Gastrocnemius medialis (tissue), 4 donors: ENCODE data around the gene CSGALNACT2. TPM values are rescaled to one million over a fixed set of nuclear protein-coding genes. Genes with fewer than 3 reads are reported as not detected.

Experiments used
- ATAC-seq, 2 donors: fragments of 150-250 bp; one replicate each; pipeline ENCODE4 v1.9.1; 2016
- DNase-seq, 2 donors: peaks; one replicate each; pipeline ENCODE4 v3.0.0-alpha.2; 2019
- H3K27ac ChIP-seq, 4 donors: fragments of 200-600 bp; sonication (generic); 1 replicate in 1 of 4; 2 replicates in 3 of 4; pipeline ENCODE4 v1.5.1; 2016 to 2018; ENCODE audit warnings: mild to moderate bottlenecking in 2 of 4, moderate library complexity in 1 of 4
- H3K27me3 ChIP-seq, 3 donors: fragments of 200-600 bp; sonication (generic) in 2 of 3; 1 replicate in 1 of 3; 2 replicates in 2 of 3; pipeline versions ENCODE4 v1.5.1 to v1.6.0; 2016 to 2019; ENCODE audit warnings: mild to moderate bottlenecking in 1 of 3, moderate library complexity in 1 of 3
- H3K36me3 ChIP-seq, 2 donors: fragments of 200-600 bp; sonication (generic) in 1 of 2; one replicate each; pipeline ENCODE4 v1.5.1; 2017 to 2018
- H3K4me1 ChIP-seq, 2 donors: fragments of 200-600 bp; sonication (generic) in 1 of 2; one replicate each; pipeline ENCODE4 v1.5.1; 2016 to 2017; ENCODE audit warnings: mild to moderate bottlenecking in 2 of 2
- H3K4me3 ChIP-seq, 4 donors: fragments of 200-600 bp; sonication (generic) in 3 of 4; 1 replicate in 1 of 4; 2 replicates in 3 of 4; pipeline ENCODE4 v1.5.1; 2016 to 2019; ENCODE audit warnings: mild to moderate bottlenecking in 2 of 4
- H3K9me3 ChIP-seq, 3 donors: fragments of 200-600 bp; sonication (generic) in 2 of 3; 1 replicate in 1 of 3; 2 replicates in 2 of 3; pipeline ENCODE4 v1.5.1; 2016 to 2019
- POLR2A ChIP-seq, 2 donors: fragments of 450-650 bp; IDR thresholded peaks; one replicate each; pipeline ENCODE4 v1.6.1; 2017; ENCODE audit warnings: antibody characterized with exemption in 2 of 2, mild to moderate bottlenecking in 2 of 2, moderate library complexity in 2 of 2
- in situ Hi-C, 4 donors: fragments of 200-750 bp; cut with MboI; loops; one replicate each; pipeline versions ENCODE4 v1.15.0 to v1.8.0; 2017; ENCODE audit warnings: low sequenced_read_pairs in 4 of 4
- intact Hi-C: fragments of 100-400 bp; cut with DNase I; formaldehyde crosslinking; loops from one replicate; pipeline ENCODE4 v1.15.1; 2023; ENCODE audit warnings: low total_unique reads
- total RNA-seq, 4 donors: library from RNA; depleted of rRNA; stranded (reverse); fragments of >200 nt; gene quantifications; one replicate each; pipeline versions ENCODE4 v1.1.0 to v1.2.3, GENCODE V29; 2016
- TF ChIP-seq, protein P1 (sequence below), 5 experiments: fragments of 450-650 bp in 3 of 5; fragments of 200-600 bp in 2 of 5; sonication (generic) in 2 of 5; IDR thresholded peaks in 4 of 5; conservative IDR thresholded peaks in 1 of 5; 1 replicate in 4 of 5; 2 replicates in 1 of 5; pipeline ENCODE4 v1.5.1; 2016 to 2019; ENCODE audit warnings: antibody characterized with exemption in 5 of 5, mild to moderate bottlenecking in 3 of 5, moderate library complexity in 3 of 5

Gene CSGALNACT2
- total RNA-seq, 4 donors from 2014 or later: 12.3 to 17.3 (median 14.1) TPM

DNA sequence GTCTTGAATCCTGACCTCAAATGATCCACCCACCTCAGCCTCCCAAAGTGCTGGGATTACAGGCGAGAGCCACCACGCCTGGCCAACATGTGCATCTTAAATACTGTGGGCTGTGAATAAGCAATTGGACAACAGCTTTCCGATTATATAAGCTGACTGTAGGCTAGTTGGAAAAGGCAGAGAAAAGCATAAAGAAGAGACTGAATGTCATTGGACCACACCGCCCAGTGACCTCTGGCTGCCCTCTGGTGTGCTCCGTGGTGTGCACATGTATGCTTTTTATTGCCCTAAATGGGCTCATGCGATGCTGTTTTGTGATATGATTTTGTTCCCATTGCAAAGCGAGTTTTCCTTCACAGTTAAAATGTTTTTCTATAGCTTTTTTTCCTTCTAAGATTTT is 15.4 kb upstream of the CSGALNACT2 start:
- no peaks in the 10 kb centered on the region for H3K4me1 ChIP-seq
- no peaks in the 10 kb centered on the region for H3K36me3 ChIP-seq
- no peak overlapping the region for H3K27ac ChIP-seq
- H3K4me3 ChIP-seq: no peak overlapping the region
- intact Hi-C loops: no loop called here
- in situ Hi-C loops: loop anchor here in 1 of 4 donors (25.0 kb wide), 2 partner anchors 261 to 361 kb away; no protein-coding TSS in a partner anchor
- TF ChIP-seq, protein P1, sequence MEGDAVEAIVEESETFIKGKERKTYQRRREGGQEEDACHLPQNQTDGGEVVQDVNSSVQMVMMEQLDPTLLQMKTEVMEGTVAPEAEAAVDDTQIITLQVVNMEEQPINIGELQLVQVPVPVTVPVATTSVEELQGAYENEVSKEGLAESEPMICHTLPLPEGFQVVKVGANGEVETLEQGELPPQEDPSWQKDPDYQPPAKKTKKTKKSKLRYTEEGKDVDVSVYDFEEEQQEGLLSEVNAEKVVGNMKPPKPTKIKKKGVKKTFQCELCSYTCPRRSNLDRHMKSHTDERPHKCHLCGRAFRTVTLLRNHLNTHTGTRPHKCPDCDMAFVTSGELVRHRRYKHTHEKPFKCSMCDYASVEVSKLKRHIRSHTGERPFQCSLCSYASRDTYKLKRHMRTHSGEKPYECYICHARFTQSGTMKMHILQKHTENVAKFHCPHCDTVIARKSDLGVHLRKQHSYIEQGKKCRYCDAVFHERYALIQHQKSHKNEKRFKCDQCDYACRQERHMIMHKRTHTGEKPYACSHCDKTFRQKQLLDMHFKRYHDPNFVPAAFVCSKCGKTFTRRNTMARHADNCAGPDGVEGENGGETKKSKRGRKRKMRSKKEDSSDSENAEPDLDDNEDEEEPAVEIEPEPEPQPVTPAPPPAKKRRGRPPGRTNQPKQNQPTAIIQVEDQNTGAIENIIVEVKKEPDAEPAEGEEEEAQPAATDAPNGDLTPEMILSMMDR (IDR thresholded peaks at IDR 0.05 in 4 of 5, conservative IDR thresholded peaks at IDR 0.05 in 1 of 5): no peak
- TF ChIP-seq POLR2A (IDR thresholded peaks at IDR 0.05): no peak
- ATAC-seq (no peak), DNase-seq (no peak)
- no peaks in the 10 kb centered on the region for H3K9me3 ChIP-seq
- H3K27me3 ChIP-seq: no peaks in the 10 kb centered on the region

- H3K27me3 ChIP-seq: no peaks in the 10 kb centered on the region
- DNase-seq (no peak), ATAC-seq (no peak)
- H3K4me3 ChIP-seq: no peak overlapping the region
- no peak for TF ChIP-seq POLR2A (IDR thresholded peaks at IDR 0.05)
- TF ChIP-seq, protein P1 (IDR thresholded peaks at IDR 0.05 in 4 of 5, conservative IDR thresholded peaks at IDR 0.05 in 1 of 5): no peak
- H3K27ac ChIP-seq: no peak overlapping the region
- in situ Hi-C loops: loop anchor here in 1 of 4 donors (25.0 kb wide), 2 partner anchors 261 to 361 kb away; no protein-coding TSS in a partner anchor
- no peaks in the 10 kb centered on the region for H3K36me3 ChIP-seq
- intact Hi-C loops: no loop called here
- H3K4me1 ChIP-seq: no peaks in the 10 kb centered on the region
- H3K9me3 ChIP-seq: no peaks in the 10 kb centered on the region
These were observed 14.7 kb upstream of the CSGALNACT2 start for GRCh38 chr10:43123361-43124093.

- Histone ChIP-seq H3K27me3 (no peaks in the 10 kb centered on the region), H3K36me3 (no peaks in the 10 kb centered on the region), H3K27ac (no peak overlapping the region), H3K9me3 (no peaks in the 10 kb centered on the region), H3K4me3 (no peak overlapping the region), H3K4me1 (no peaks in the 10 kb centered on the region)
- intact Hi-C loops (no loop called here), in situ Hi-C loops (loop anchor here in 1 of 4 donors (25.0 kb wide), 2 partner anchors 262 to 362 kb away; no protein-coding TSS in a partner anchor)
- DNase-seq (no peak), ATAC-seq (no peak)
- TF ChIP-seq POLR2A (IDR thresholded peaks at IDR 0.05): no peak
- TF ChIP-seq, protein P1 (IDR thresholded peaks at IDR 0.05 in 4 of 5, conservative IDR thresholded peaks at IDR 0.05 in 1 of 5): no peak
These were observed 14.1 kb upstream of the CSGALNACT2 start for GRCh38 chr10:43124094-43124521.

DNA sequence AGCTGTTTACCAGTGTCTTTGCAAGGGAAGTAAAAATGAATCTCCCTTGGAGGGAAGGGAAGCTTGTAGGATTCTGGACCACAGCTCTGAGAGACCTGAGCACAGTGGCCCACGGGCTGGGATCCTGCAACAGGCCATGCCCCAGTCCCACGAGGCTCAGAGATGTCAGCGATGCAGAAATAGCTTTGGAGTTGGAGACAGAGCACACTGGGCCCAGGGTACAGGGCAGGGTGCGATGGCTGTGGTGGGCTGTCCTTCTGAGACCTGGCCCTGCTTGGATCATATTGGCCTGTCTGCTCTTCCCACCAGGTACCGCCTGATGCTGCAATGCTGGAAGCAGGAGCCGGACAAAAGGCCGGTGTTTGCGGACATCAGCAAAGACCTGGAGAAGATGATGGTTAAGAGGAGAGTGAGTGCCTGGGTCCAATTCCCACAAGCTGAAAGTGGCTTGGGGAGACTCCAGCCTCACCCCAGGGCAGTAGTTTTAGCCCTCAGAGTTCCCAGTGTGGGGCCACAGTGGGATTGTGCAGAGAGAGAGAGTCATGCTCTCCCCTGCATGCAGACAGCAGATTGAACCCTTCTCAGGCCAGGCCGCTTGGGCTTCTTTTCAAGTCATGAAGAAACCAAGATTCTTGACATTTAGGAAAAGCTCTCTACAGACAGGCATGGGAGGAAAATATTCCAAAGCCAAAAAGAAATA is 13.5 kb upstream of the CSGALNACT2 start:
- no peak for TF ChIP-seq POLR2A (IDR thresholded peaks at IDR 0.05)
- TF ChIP-seq, protein P1 (IDR thresholded peaks at IDR 0.05 in 4 of 5, conservative IDR thresholded peaks at IDR 0.05 in 1 of 5): no peak
- H3K4me3 ChIP-seq: no peak overlapping the region
- no peaks in the 10 kb centered on the region for H3K27me3 ChIP-seq
- no peaks in the 10 kb centered on the region for H3K4me1 ChIP-seq
- intact Hi-C loops (no loop called here), in situ Hi-C loops (loop anchor here in 1 of 4 donors (25.0 kb wide), 2 partner anchors 262 to 362 kb away; no protein-coding TSS in a partner anchor)
- no peak overlapping the region for H3K27ac ChIP-seq
- ATAC-seq: no peak
- H3K9me3 ChIP-seq: no peaks in the 10 kb centered on the region
- no peak for DNase-seq
- H3K36me3 ChIP-seq: no peaks in the 10 kb centered on the region
